Fibroblast of skin of back (primary cell): ENCODE results near the gene GOLGA6A.
"Not testable (repeated sequence)": the region's sequence is repeated elsewhere in the genome, so short reads cannot be mapped to it uniquely, and the experiment has no call there.

Experiments
- DNase-seq: peaks from one replicate; pipeline ENCODE4 v3.0.0-alpha.2; 2013

The GOLGA6A gene

GRCh38 chr15:74099963-74100733 is 17.8 kb upstream of the GOLGA6A start:
- DNase-seq: peak; percentile 93

GRCh38 chr15:74096753-74097474 is 14.6 kb upstream of the GOLGA6A start:
- not testable (repeated sequence) for DNase-seq

GRCh38 chr15:74095610-74096009 is 13.3 kb upstream of the GOLGA6A start:
- DNase-seq: not testable (repeated sequence)

DNA sequence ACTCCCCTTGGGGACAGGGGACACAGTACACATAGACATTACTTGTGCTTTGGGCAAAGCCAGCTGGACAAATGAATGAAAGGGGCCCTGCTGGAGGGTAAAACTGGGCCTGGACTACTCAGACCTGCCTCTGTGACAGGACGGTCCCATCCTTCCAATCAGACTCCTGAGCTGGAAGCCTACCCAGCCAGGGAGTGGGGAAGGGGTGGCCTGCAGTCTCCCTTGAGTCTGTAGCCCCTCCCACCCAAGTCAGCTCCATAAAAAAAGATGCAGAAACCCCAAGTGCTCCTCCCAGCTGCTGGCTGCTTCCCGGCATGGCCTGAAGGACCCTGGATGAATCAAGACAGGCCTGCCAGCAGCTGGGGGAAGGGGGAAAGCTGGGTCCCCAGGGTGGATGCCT is 12.2 kb upstream of the GOLGA6A start:
- DNase-seq: not testable (repeated sequence)

DNA sequence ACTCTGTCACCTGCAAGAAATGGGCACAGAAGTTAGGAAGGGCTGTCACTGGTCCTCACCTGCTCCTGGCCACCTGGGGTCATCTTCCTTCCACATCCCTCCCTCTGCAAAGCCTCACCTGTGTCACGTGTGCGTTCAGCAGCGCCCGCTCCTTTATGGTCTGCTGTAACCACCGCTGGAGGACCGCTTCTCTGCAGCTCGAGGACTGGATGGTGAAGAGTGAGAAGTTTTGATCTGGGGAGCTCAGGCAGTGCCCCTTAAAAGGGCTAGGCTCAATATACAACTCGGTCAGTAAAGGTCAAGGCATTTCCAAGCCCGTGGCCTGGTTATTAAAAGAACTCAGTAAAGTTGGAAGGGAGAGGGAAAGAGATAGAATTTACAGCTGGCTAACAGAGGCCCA is 6.6 kb downstream of the GOLGA6A start:
- DNase-seq: not testable (repeated sequence)

DNA sequence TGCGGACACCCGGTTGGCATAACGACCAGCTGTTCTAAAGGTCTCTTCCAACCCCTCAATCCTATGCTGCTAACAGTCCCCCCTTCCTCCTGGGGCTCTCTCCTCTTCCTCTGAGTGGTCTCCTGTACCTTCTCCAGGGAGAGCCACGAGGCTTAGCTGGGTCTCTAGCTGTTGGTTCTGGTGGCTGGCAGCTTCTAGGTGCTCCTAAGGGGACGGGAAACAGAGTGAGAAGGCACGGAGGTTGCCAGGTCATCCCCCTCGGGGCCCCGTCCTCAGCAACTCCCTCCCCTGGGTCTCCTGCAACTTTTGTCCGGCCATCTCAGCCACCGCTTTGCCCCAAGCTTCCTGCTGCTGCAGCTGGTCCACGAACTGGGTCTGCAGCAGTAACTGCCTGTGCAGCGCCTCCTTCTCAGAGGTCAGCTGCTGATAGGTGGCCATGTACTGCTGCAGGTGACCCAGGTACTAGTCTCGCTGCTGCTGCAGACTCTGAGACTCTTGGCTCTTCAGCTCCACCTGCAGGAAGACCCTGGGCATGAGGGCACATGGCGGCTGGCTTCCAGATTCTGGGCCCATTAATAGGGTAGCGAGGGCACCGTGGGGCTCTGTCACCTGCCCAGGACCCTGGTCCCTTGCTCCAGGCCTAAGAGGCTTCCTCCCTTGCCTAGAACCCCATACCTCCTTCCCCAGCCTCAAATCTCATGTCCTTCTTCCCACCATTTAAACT is 9.6 kb downstream of the GOLGA6A start:
- not testable (repeated sequence) for DNase-seq

GRCh38 chr15:74072132-74072531 is 10.2 kb downstream of the GOLGA6A start:
- DNase-seq: not testable (repeated sequence)

GRCh38 chr15:74071645-74072044 is 10.7 kb downstream of the GOLGA6A start:
- not testable (repeated sequence) for DNase-seq

- DNase-seq: not testable (repeated sequence)
These were observed 16.5 kb downstream of the GOLGA6A start for GRCh38 chr15:74065684-74066411.

- not testable (repeated sequence) for DNase-seq
These were observed 17.5 kb downstream of the GOLGA6A start for GRCh38 chr15:74064822-74065221.

DNA sequence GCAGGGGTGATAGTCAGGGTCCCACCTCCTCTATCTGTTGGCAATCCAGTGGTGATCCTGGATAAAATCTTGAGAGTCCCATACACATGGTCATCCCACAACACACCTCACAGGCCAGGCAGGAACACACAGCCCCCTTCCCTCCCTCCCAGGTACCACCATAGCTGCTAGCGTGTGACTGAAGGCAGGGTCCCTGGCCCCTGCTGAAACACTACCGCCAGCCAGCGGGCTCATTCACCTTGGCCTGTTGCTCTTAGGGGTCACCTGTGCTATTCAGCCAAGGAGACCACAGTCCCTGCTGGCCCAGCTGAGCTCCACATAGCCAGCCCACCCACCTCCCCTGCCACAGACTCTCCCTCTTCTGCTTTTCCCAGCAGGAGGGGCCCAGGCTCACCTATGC is 18.2 kb downstream of the GOLGA6A start:
- DNase-seq: not testable (repeated sequence)

GRCh38 chr15:74063425-74064146 is 18.8 kb downstream of the GOLGA6A start:
- not testable (repeated sequence) for DNase-seq

GRCh38 chr15:74062671-74063070 is 19.7 kb downstream of the GOLGA6A start:
- no peak for DNase-seq

DNA sequence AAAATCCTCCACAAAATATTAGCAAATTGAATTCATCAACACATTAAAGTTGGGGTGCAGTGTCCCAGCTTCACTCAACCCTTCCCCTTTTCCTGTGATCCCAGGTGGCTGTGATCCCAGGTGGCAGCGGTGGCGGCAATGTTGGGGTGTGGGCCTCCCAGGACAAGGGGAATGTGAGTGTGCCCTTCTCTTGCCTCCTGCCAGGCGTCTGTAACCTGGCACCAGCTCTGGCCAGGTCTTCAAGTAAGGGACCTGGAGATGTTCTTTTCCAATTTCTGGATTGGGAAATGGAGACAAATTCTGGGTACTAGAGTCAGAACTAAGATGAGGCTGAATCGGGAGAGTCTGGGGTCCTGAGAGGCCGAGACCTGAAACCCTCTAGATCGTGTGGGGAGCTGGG is 20.1 kb downstream of the GOLGA6A start:
- DNase-seq: no peak

DNA sequence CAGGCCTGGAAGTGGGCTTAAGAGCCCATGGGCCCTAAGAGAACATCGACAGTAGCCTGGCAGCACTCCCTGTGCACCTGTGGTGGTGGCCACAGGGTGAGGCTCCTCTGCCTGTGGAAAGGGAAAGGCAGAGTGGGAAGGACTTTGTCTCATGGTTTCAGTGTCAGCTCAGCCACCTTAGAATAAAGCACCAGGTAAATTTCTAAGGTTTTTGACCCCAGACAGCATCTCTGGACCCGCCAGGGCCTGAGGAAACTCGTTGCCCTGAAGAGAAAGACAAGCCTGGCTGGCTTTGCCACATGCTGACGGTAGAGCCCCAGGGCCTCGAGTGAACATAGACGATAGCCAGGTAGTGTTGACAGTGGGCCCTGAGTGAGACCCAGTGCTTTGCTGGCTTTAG is 22.1 kb downstream of the GOLGA6A start:
- DNase-seq: no peak

DNA sequence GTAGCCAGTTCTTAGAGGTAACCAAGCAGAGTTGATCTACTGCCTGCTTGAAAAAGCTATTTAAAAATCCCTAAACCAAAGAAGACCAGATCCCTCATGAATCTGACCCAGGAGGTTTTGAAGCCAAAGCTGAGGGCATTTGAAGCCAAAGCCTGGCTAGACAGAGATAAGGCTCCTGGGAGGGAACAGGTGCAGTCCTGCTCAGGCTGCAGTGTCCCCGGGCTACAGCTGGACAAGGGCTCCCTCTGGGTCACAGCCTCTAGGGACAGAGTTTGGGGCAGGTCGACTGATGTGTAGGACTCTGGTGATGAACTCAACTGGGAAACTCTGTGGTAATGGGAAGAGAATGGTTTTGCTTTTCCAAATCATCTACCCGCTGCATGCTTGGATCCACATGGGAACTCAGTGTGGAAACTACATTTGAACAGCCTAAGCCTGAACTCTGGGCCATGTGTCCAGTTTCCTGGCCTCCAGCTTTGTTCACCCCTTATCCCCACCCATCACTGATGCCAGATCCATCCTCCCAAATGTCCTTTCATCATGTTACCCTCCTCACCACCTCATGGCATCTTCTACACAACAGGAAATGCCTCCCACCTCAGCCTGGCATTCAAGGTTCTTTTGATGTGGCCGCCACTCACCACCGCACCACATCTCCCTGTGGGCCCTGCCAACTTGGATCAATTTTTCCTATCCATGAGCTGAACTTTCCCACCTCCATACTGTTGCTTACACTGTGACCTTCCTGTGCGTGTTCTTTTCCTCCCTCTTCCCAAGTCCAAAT is 23.1 kb downstream of the GOLGA6A start:
- DNase-seq: not testable (repeated sequence)

DNA sequence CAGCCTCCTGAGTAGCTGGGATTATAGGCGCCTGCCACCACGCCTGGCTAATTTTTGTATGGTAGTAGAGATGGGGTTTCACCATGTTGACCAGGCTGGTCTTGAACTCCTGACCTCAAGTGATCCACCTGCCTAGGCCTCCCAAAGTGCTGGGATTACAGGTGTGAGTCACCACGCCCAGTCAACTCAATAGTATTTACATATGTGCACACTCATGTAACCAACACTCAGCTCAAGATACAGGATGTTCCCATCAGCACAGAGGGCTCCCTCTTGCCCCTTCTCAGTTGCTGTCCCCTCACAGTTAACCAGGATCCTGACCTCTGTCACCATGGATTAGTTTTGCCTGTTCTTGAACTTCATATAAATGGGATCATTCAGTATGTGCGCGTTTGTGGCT is 26.0 kb downstream of the GOLGA6A start:
- not testable (repeated sequence) for DNase-seq

GRCh38 chr15:74055804-74056203 is 26.5 kb downstream of the GOLGA6A start:
- no peak for DNase-seq

DNA sequence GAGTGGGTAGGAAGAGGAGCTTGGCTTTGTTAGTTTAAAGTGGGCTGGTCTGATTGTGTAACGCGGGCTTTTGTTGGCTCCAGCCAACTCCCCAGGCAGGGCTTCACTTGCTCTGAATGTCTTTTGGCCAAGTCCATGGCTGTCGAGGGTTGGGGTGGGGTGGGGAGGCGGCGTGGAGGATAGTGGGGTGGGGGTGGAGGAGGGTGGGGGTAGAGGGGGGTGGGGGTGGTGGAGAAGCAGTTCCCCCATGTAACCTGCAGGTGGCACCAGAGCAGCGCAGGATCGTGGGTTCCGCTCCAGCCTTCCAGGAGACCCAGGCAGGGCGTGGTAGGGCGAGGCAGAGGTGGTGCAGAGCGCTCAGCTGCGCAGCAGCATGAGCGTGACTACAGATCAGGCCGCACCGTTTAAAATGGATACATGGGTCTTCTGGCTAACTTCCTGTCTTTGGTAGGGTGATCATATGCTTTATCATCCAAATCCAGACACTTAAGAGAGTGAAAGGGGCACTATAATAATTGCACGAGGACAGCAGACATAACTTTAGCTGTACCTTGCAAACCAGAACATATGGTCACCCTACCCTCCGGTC is 28.3 kb downstream of the GOLGA6A start:
- DNase-seq: peak; percentile 60

GRCh38 chr15:74053517-74053916 is 28.8 kb downstream of the GOLGA6A start:
- DNase-seq: no peak
